ENCODE results near the gene SMNDC1.
"Not testable (repeated sequence)": the region's sequence is repeated elsewhere in the genome, so short reads cannot be mapped to it uniquely, and the experiment has no call there.

Gene SMNDC1

DNA sequence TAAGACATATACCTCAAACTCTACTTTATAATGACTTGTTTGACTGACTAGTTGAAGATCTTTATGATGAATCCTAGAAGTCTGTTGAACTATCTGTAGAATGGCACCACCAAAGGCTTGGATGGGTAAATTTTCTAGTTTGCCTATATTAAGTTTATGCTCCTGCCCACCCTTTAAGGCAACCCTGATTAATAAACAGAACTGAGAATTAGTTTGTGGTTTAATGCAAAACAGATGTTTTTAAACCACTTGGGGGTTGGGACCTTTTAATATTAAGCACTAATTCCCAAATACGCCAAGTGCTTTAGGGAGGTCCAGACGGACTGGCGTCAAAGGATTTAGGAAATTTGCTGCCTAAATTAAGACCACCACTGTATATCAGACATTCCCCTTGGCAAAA is 20.5 kb downstream of the SMNDC1 start:
- no peak for DNase-seq (ENCODE audit: low read depth in 3 of 3, low spot score in 1 of 3)

GRCh38 chr10:110279407-110279986 is 25.2 kb downstream of the SMNDC1 start:
- DNase-seq (ENCODE audit: low read depth in 3 of 3, low spot score in 1 of 3) = peak in 2 of 3 donors; percentile 6 to 17

GRCh38 chr10:110278562-110279406 is 25.9 kb downstream of the SMNDC1 start:
- DNase-seq (ENCODE audit: low read depth in 3 of 3, low spot score in 1 of 3) = no peak

- DNase-seq (ENCODE audit: low read depth in 3 of 3, low spot score in 1 of 3) = no peak
Measured at GRCh38 chr10:110277591-110277990, 27.1 kb downstream of the SMNDC1 start.

DNA sequence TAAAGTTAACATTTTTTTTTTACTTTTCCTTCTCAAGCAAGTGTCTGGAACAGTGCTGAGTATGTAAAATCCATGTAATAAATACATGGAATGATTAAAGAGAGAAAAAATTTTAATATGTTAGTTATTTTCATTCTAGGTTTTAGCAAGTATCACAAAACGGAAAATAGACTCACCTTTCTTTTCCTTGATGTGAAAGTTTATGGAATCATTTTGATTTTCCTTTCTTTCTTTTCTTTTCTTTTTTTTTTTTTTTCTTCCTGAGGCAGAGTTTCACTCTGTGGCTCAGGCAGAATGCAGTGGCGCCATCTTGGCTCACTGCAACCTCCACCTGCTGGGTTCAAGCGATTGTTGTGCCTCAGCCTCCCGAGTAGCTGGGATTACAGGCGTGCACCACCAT is 28.1 kb downstream of the SMNDC1 start:
- DNase-seq (ENCODE audit: low read depth in 3 of 3, low spot score in 1 of 3) = no peak

- no peak for DNase-seq (ENCODE audit: low read depth in 3 of 3, low spot score in 1 of 3)
Measured at GRCh38 chr10:110275128-110275729, 29.5 kb downstream of the SMNDC1 start.

DNA sequence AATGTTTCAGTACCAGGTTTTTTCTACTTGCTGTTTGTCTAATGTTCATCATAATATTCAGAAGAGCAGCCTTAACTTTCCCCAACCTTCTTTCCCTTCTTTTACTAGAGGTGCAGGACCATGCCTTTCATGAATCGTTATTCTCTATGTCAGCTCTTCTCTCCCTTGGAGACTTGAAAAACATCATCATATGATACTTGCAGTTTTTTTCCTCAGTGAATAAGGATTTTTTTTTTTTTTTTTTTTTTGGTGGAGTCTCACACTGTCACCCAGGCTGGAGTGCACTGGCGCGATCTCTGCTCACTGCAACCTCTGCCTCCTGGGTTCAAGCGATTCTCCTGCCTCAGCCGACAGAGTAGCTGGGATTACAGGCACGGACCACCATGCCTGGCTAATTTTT is 30.1 kb downstream of the SMNDC1 start:
- no peak for DNase-seq (ENCODE audit: low read depth in 3 of 3, low spot score in 1 of 3)

GRCh38 chr10:110274072-110274627 is 30.6 kb downstream of the SMNDC1 start:
- DNase-seq (ENCODE audit: low read depth in 3 of 3, low spot score in 1 of 3) = no peak

- DNase-seq (ENCODE audit: low read depth in 3 of 3, low spot score in 1 of 3) = no peak
Measured at GRCh38 chr10:110273474-110273873, 31.2 kb downstream of the SMNDC1 start.

DNA sequence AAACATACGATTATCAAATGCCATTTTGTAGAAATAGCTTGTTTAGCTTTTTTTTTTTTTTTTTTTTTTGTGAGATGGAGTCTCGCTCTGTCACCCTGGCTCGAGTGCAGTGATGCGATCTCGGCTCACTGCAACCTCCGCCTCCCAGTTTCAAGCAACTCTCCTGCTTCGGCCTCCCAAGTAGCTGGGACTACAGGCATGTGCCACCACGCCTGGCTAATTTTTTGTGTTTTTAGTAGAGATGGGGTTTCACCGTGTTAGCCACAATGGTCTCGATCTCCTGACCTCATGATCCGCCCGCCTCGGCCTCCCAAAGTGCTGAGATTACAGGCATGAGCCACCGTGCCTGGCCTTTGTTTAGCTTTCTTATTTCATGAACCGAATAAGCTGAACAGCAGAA is 31.7 kb downstream of the SMNDC1 start:
- DNase-seq (ENCODE audit: low read depth in 3 of 3, low spot score in 1 of 3) = not testable (repeated sequence)

GRCh38 chr10:110269374-110270318 is 35.1 kb downstream of the SMNDC1 start:
- no peak for DNase-seq (ENCODE audit: low read depth in 3 of 3, low spot score in 1 of 3)

DNA sequence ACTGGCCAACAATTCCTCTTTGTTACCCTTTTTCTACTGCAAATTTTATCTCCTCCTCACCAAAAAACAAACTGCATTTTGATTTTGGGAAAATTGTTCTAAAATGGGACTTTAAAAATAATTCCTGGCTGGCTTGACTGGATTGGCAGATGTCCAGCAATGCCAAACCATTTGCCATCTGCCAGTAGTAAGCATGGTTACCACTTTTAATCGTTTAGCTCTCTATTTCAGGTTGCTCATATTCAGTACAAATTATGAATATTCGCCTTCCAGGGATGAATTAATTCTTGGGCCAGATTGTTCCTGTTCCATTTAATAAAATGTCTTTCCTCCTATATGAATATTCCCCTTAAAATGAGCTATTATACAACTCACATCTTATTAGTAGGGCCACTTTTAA is 35.7 kb downstream of the SMNDC1 start:
- DNase-seq (ENCODE audit: low read depth in 3 of 3, low spot score in 1 of 3) = no peak

- no peak for DNase-seq (ENCODE audit: low read depth in 3 of 3, low spot score in 1 of 3)
Measured at GRCh38 chr10:110268442-110268841, 36.3 kb downstream of the SMNDC1 start.

DNA sequence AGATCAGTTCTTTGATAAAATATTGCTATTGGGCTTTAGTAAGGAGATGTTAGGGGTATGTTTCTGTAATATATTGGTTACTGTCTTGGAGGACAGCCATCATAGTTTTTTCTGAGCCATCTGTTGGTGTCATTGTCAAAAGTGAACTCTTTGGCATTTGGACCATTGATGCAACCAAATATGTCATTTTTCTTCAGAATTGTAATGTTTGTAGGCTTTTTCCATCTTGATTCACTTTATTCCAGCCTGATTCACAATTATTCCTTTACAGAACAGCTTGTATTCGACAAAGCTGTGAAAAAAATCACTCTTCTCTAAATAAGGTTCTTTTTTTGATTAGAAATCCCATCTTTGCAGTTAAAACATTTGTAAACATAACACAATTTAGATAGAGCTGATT is 37.4 kb downstream of the SMNDC1 start:
- DNase-seq (ENCODE audit: low read depth in 3 of 3, low spot score in 1 of 3) = no peak

DNA sequence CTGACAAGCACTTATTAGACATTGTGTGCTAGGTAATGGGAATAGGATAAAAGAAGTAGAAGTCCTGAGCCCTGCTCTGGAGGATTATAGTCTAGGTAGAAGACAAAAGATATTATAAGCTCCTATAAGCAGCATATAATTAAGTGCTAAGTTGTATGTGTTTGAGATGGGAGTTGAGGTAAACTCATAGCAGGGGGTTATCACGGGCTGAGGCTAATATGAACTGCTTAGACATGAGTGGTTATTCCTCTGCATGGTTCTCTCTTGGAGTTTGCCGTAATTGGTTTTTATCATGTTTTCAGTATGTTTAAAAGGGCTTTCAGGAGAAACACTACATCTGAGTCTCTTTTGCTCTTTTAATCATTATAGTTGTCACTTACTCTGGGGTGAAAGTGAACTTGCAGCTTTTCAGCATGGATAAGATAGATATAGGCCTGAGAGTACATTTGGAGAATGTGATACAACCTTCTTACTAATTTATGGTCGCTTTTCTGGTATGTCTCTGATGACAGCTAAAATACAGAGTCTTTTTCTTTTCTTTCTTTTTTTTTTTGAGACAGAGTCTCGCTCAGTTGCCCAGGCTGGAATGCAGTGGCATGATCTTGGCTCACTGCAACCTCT is 39.0 kb downstream of the SMNDC1 start:
- DNase-seq (ENCODE audit: low read depth in 3 of 3, low spot score in 1 of 3) = no peak

GRCh38 chr10:110263164-110263563 is 41.6 kb downstream of the SMNDC1 start:
- no peak for DNase-seq (ENCODE audit: low read depth in 3 of 3, low spot score in 1 of 3)

DNA sequence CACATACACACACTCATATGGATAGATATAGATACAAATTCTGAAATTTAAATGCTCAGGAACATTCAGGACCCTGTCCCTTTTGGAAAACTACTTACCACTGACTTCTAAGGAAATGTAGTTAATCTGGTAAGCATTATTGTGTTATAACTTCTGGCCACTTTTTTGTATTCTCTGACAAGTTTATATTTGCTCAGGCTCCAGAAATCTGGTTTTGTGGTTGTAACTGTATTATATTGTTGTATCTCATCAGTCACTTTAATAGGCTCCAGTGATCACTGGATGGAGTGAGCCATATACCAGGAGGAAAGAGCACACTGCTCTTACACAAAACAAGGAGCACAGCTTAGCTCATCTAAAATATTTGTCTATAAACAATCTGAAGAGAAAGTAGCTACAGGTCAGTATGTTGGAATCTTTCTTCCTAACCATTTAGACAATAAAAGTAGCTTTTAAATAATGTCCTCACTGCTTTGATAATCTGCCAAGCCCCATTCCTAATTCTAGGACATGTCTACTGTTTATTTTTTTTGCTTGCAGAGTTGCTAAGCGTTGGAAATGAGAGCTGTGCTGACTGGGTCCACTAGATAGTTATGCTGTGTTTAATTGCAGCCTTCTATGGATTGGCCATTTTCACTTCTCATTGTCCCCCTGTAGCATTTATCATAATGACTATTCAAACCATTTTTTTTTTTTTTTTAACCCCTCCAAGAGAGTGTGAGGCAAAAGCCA is 43.8 kb downstream of the SMNDC1 start:
- no peak for DNase-seq (ENCODE audit: low read depth in 3 of 3, low spot score in 1 of 3)

DNA sequence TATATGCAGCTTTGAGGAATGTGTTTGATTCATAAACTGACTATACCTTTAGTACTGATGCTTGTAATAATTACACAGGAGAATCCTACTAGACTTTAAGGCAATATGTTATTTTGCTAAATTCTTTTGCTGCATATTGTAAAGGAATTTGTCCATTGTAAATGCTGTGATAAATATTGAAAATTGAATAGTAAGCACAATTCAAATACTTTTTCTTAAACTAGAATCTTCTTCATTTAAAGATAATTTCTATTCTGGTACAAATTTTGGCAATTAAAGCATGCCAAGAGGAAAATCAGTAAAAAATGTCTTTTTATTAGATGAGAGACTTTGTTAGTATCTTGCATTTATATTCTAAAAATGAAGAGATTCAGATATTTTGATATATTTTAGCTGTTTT is 45.4 kb downstream of the SMNDC1 start:
- DNase-seq (ENCODE audit: low read depth in 3 of 3, low spot score in 1 of 3) = no peak

- no peak for DNase-seq (ENCODE audit: low read depth in 3 of 3, low spot score in 1 of 3)
Measured at GRCh38 chr10:110258542-110258941, 46.2 kb downstream of the SMNDC1 start.

GRCh38 chr10:110254467-110254866 is 50.3 kb downstream of the SMNDC1 start:
- DNase-seq (ENCODE audit: low read depth in 3 of 3, low spot score in 1 of 3) = no peak

All from stimulated activated CD4-positive, alpha-beta T cell treated with anti-CD3 and anti-CD28 coated beads, TNF-alpha, amount 100 ng/mL, for 1 hour (primary cell).